Vagina (tissue), 2 donors: ENCODE measurements around the gene KDM6B.

Source experiments
- POLR2A ChIP-seq, 2 donors: fragments of 450-650 bp; IDR thresholded peaks; one replicate each; pipeline ENCODE4 v1.6.1; 2017; ENCODE audit warnings: antibody characterized with exemption in 2 of 2, mild to moderate bottlenecking in 2 of 2, moderate library complexity in 2 of 2
- POLR2AphosphoS5 ChIP-seq, 2 donors: sonication (generic); formaldehyde crosslinking; IDR thresholded peaks; one replicate each; pipeline ENCODE4 v1.9.0; 2017; ENCODE audit warnings: antibody characterized with exemption in 2 of 2, mild to moderate bottlenecking in 2 of 2, low read depth in 1 of 2; ENCODE audit not compliant: insufficient read depth in 1 of 2
- TF ChIP-seq, protein P1 (sequence below), 3 experiments: fragments of 450-650 bp in 2 of 3; fragments of 200-600 bp in 1 of 3; sonication (generic) in 1 of 3; IDR thresholded peaks; one replicate each; pipeline ENCODE4 v1.5.1; 2017 to 2019; ENCODE audit warnings: antibody characterized with exemption in 3 of 3, mild to moderate bottlenecking in 2 of 3, moderate library complexity in 2 of 3

- TF ChIP-seq POLR2A (IDR thresholded peaks at IDR 0.05) (no peak), POLR2AphosphoS5 (IDR thresholded peaks at IDR 0.05; ENCODE audit: insufficient read depth in 1 of 2, low read depth in 1 of 2) (no peak)
- TF ChIP-seq, protein P1, sequence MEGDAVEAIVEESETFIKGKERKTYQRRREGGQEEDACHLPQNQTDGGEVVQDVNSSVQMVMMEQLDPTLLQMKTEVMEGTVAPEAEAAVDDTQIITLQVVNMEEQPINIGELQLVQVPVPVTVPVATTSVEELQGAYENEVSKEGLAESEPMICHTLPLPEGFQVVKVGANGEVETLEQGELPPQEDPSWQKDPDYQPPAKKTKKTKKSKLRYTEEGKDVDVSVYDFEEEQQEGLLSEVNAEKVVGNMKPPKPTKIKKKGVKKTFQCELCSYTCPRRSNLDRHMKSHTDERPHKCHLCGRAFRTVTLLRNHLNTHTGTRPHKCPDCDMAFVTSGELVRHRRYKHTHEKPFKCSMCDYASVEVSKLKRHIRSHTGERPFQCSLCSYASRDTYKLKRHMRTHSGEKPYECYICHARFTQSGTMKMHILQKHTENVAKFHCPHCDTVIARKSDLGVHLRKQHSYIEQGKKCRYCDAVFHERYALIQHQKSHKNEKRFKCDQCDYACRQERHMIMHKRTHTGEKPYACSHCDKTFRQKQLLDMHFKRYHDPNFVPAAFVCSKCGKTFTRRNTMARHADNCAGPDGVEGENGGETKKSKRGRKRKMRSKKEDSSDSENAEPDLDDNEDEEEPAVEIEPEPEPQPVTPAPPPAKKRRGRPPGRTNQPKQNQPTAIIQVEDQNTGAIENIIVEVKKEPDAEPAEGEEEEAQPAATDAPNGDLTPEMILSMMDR (IDR thresholded peaks at IDR 0.05), result no peak
Observed at GRCh38 chr17:7849751-7850504, 15.9 kb downstream of the KDM6B start.
